Measurements from ENCODE around the gene TRDMT1. TPM values are rescaled to one million over a fixed set of nuclear protein-coding genes. Genes with fewer than 3 reads are reported as not detected.

The TRDMT1 gene
- total RNA-seq, 4 donors from 2014 or later = 3.7 to 9.7 (median 7.9) TPM

- H3K36me3 ChIP-seq = no peaks in the 10 kb centered on the region
- DNase-seq = no peak
- 43 to 64% methylated on average over 3 to 7 of the region's 7 CpGs for WGBS, 2 donors (ENCODE audit: low coverage in 1 of 2)
- TF ChIP-seq POLR2AphosphoS5 (IDR thresholded peaks at IDR 0.05) (no peak), EP300 (IDR thresholded peaks at IDR 0.05; ENCODE audit: low read depth) (no peak), POLR2A (IDR thresholded peaks at IDR 0.05) (no peak), CTCF (IDR thresholded peaks at IDR 0.05) (no peak)
- no peak overlapping the region for H3K4me3 ChIP-seq
- no peaks in the 10 kb centered on the region for H3K27me3 ChIP-seq
- in situ Hi-C loops (cut with MboI; ENCODE audit: low pct_ligation_motif_present in 1 of 4, low pct_unique_long_range_greater_than_20kb in 1 of 4, low sequenced_read_pairs in 3 of 4) = no loop called here
- intact Hi-C loops (cut with DNase I; ENCODE audit: low total_unique reads) = no loop called here
- no peaks in the 10 kb centered on the region for H3K9me3 ChIP-seq
- H3K4me1 ChIP-seq = peaks cover 2 to 4% (median 4%) of the 10 kb centered on the region in 4 donors
- peak overlapping the region in 2 of 4 donors; percentile 23 to 42 for H3K27ac ChIP-seq
Observed at GRCh38 chr10:17206210-17206709, 4.8 kb upstream of the TRDMT1 start.

GRCh38 chr10:17203416-17203815 is 1.9 kb upstream of the TRDMT1 start:
- Histone ChIP-seq H3K4me1 (peaks cover 0 to 24% (median 10%) of the 10 kb centered on the region in 4 donors), H3K36me3 (no peaks in the 10 kb centered on the region), H3K4me3 (no peak overlapping the region), H3K27ac (no peak overlapping the region), H3K27me3 (no peaks in the 10 kb centered on the region), H3K9me3 (no peaks in the 10 kb centered on the region)
- no peak for TF ChIP-seq CTCF (IDR thresholded peaks at IDR 0.05)
- TF ChIP-seq POLR2A (IDR thresholded peaks at IDR 0.05) = no peak
- TF ChIP-seq POLR2AphosphoS5 (IDR thresholded peaks at IDR 0.05) = no peak
- TF ChIP-seq EP300 (IDR thresholded peaks at IDR 0.05; ENCODE audit: low read depth) = no peak
- 10 to 29% methylated on average over 3 of the region's 3 CpGs for WGBS, 2 donors (ENCODE audit: low coverage in 1 of 2)
- in situ Hi-C loops (cut with MboI; ENCODE audit: low pct_ligation_motif_present in 1 of 4, low pct_unique_long_range_greater_than_20kb in 1 of 4, low sequenced_read_pairs in 3 of 4) = no loop called here
- DNase-seq = no peak
- intact Hi-C loops (cut with DNase I; ENCODE audit: low total_unique reads) = no loop called here

- TF ChIP-seq POLR2A (IDR thresholded peaks at IDR 0.05) = no peak
- TF ChIP-seq EP300 (IDR thresholded peaks at IDR 0.05; ENCODE audit: low read depth) = no peak
- no peak for TF ChIP-seq POLR2AphosphoS5 (IDR thresholded peaks at IDR 0.05)
- TF ChIP-seq CTCF (IDR thresholded peaks at IDR 0.05) = no peak
- intact Hi-C loops (cut with DNase I; ENCODE audit: low total_unique reads) = no loop called here
- in situ Hi-C loops (cut with MboI; ENCODE audit: low pct_ligation_motif_present in 1 of 4, low pct_unique_long_range_greater_than_20kb in 1 of 4, low sequenced_read_pairs in 3 of 4) = no loop called here
- Histone ChIP-seq H3K36me3 (no peaks in the 10 kb centered on the region), H3K27ac (no peak overlapping the region), H3K9me3 (no peaks in the 10 kb centered on the region), H3K4me3 (no peak overlapping the region), H3K4me1 (peaks cover 0 to 24% (median 10%) of the 10 kb centered on the region in 4 donors), H3K27me3 (no peaks in the 10 kb centered on the region)
- DNase-seq = no peak
- 85 to 97% methylated on average over 4 of the region's 4 CpGs for WGBS, 2 donors (ENCODE audit: low coverage in 1 of 2)
Observed at GRCh38 chr10:17202999-17203398, 1.5 kb upstream of the TRDMT1 start.

- TF ChIP-seq POLR2A (IDR thresholded peaks at IDR 0.05) = no peak
- TF ChIP-seq POLR2AphosphoS5 (IDR thresholded peaks at IDR 0.05) = no peak
- TF ChIP-seq CTCF (IDR thresholded peaks at IDR 0.05) = no peak
- TF ChIP-seq EP300 (IDR thresholded peaks at IDR 0.05; ENCODE audit: low read depth) = no peak
- 95 to 96% methylated on average over 2 of the region's 2 CpGs for WGBS, 2 donors (ENCODE audit: low coverage in 1 of 2)
- Histone ChIP-seq H3K4me1 (peaks cover 0 to 24% (median 10%) of the 10 kb centered on the region in 4 donors), H3K9me3 (no peaks in the 10 kb centered on the region), H3K36me3 (no peaks in the 10 kb centered on the region), H3K27ac (no peak overlapping the region), H3K27me3 (no peaks in the 10 kb centered on the region), H3K4me3 (no peak overlapping the region)
- intact Hi-C loops (cut with DNase I; ENCODE audit: low total_unique reads) (no loop called here), in situ Hi-C loops (cut with MboI; ENCODE audit: low pct_ligation_motif_present in 1 of 4, low pct_unique_long_range_greater_than_20kb in 1 of 4, low sequenced_read_pairs in 3 of 4) (no loop called here)
- DNase-seq = no peak
Observed at GRCh38 chr10:17202506-17202905, 1.0 kb upstream of the TRDMT1 start.

Data from transverse colon (tissue), 4 donors.